Measurements from ENCODE around the gene TNS1. TPM values are rescaled to one million over a fixed set of nuclear protein-coding genes. Genes with fewer than 3 reads are reported as not detected.

The TNS1 gene
- total RNA-seq, 1 donor from 2014 or later = 7.9 TPM

GRCh38 chr2:217824223-217824622, 178.6 kb downstream of the TNS1 start:
- Mint-ChIP-seq H3K4me1 (ENCODE audit: low read depth) (peaks cover 5% of the 10 kb centered on the region), H3K27ac (no peak overlapping the region), H3K9me3 (ENCODE audit: low read depth) (no peaks in the 10 kb centered on the region), H3K36me3 (ENCODE audit: insufficient read depth) (no peaks in the 10 kb centered on the region), H3K27me3 (peaks cover 4% of the 10 kb centered on the region), H3K4me3 (ENCODE audit: low read depth) (no peak overlapping the region)
- DNase-seq (ENCODE audit: low spot score, unreplicated experiment) = no peak
- no peak for TF ChIP-seq CTCF (IDR thresholded peaks at IDR 0.05; ENCODE audit: unreplicated experiment)

- Mint-ChIP-seq H3K36me3 (ENCODE audit: insufficient read depth) (no peaks in the 10 kb centered on the region), H3K27me3 (peaks cover 4% of the 10 kb centered on the region), H3K4me3 (ENCODE audit: low read depth) (no peak overlapping the region), H3K9me3 (ENCODE audit: low read depth) (no peaks in the 10 kb centered on the region), H3K4me1 (ENCODE audit: low read depth) (peaks cover 5% of the 10 kb centered on the region), H3K27ac (no peak overlapping the region)
- no peak for TF ChIP-seq CTCF (IDR thresholded peaks at IDR 0.05; ENCODE audit: unreplicated experiment)
- no peak for DNase-seq (ENCODE audit: low spot score, unreplicated experiment)
Measured at GRCh38 chr2:217823626-217824025, 179.2 kb downstream of the TNS1 start.

- H3K9me3 Mint-ChIP-seq (ENCODE audit: low read depth) = no peaks in the 10 kb centered on the region
- no peak overlapping the region for H3K4me3 Mint-ChIP-seq (ENCODE audit: low read depth)
- H3K27me3 Mint-ChIP-seq = peaks cover 4% of the 10 kb centered on the region
- H3K4me1 Mint-ChIP-seq (ENCODE audit: low read depth) = peaks cover 5% of the 10 kb centered on the region
- no peak overlapping the region for H3K27ac Mint-ChIP-seq
- DNase-seq (ENCODE audit: low spot score, unreplicated experiment) = no peak
- peak; percentile 34 for TF ChIP-seq CTCF (IDR thresholded peaks at IDR 0.05; ENCODE audit: unreplicated experiment)
- H3K36me3 Mint-ChIP-seq (ENCODE audit: insufficient read depth) = no peaks in the 10 kb centered on the region
Measured at GRCh38 chr2:217822296-217823252, 180.2 kb downstream of the TNS1 start.

GRCh38 chr2:217821536-217822147, 181.2 kb downstream of the TNS1 start:
- Mint-ChIP-seq H3K36me3 (ENCODE audit: insufficient read depth) (no peaks in the 10 kb centered on the region), H3K4me1 (ENCODE audit: low read depth) (peaks cover 5% of the 10 kb centered on the region), H3K27me3 (peaks cover 4% of the 10 kb centered on the region), H3K4me3 (ENCODE audit: low read depth) (no peak overlapping the region), H3K27ac (no peak overlapping the region), H3K9me3 (ENCODE audit: low read depth) (no peaks in the 10 kb centered on the region)
- no peak for TF ChIP-seq CTCF (IDR thresholded peaks at IDR 0.05; ENCODE audit: unreplicated experiment)
- DNase-seq (ENCODE audit: low spot score, unreplicated experiment) = no peak

GRCh38 chr2:217820904-217821303, 181.9 kb downstream of the TNS1 start:
- no peaks in the 10 kb centered on the region for H3K9me3 Mint-ChIP-seq (ENCODE audit: low read depth)
- TF ChIP-seq CTCF (IDR thresholded peaks at IDR 0.05; ENCODE audit: unreplicated experiment) = no peak
- H3K4me3 Mint-ChIP-seq (ENCODE audit: low read depth) = no peak overlapping the region
- H3K27me3 Mint-ChIP-seq = no peaks in the 10 kb centered on the region
- H3K36me3 Mint-ChIP-seq (ENCODE audit: insufficient read depth) = no peaks in the 10 kb centered on the region
- H3K4me1 Mint-ChIP-seq (ENCODE audit: low read depth) = peaks cover 5% of the 10 kb centered on the region
- DNase-seq (ENCODE audit: low spot score, unreplicated experiment) = no peak
- H3K27ac Mint-ChIP-seq = no peak overlapping the region
